GM21526 (cell line): ENCODE data around the gene TRAPPC10.

ENCODE experiments used
- ATAC-seq: cut with Tn5 transposase; IDR thresholded peaks from one replicate; pipeline ENCODE4 v1.9.1; 2021; ENCODE audit warnings: moderate library complexity; ENCODE audit not compliant: unreplicated experiment, low FRiP score

Gene TRAPPC10

GRCh38 chr21:44024887-44025353 lies 12.8 kb downstream of the TRAPPC10 start:
- no peak for ATAC-seq

DNA sequence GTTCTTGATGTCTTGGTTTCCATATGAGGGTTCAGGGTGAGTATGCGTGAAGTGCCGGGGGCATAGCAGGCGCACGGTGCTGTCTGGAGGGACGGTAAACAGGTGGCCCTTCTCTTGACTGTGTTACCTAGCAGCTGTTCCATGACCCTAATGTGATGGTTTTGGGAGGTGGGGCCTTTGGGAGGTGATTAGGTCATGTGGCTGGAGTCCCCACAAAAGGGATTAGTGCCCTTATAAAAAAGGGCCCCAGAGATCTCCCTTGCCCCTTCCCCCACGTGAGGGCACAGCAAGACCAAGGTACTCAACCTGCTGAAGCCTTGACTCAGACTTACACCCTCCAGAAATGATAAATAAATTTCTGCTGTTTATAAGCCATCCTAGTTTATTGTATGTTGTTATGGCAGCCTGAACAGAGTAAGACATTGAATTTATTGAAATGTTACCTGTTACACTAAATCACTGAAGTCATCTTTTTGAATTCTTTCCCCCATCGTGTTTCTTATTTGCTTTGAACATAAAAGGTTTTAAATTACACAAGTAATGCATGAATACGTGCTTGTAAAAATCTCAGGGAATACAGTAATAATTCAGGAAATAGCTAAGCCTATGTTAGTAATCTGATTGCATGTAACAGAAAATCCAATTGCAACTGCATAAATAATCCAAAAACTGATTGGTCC lies 15.6 kb downstream of the TRAPPC10 start:
- ATAC-seq = no peak

- no peak for ATAC-seq
Observed at GRCh38 chr21:44028287-44028659, 16.2 kb downstream of the TRAPPC10 start.

GRCh38 chr21:44029460-44030087 lies 17.5 kb downstream of the TRAPPC10 start:
- no peak for ATAC-seq

DNA sequence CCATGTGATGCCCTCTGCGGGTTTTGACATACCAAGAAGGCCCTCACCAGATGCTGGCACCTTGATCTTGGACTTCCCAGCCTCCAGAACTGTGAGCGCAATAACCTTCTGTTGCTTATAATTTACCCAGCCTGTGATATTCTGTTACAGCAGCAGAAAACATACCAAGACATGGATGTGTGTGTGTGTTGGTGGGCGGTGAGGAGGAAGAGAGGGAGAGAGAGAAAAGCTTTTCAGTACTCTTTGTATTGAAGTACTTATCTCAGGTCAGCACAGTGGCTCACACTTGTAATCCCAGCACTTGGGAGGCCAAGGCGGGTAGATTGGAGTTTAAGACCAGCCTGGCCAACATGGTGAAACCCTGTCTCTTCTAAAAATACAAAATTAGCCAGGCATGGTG lies 23.1 kb downstream of the TRAPPC10 start:
- no peak for ATAC-seq

DNA sequence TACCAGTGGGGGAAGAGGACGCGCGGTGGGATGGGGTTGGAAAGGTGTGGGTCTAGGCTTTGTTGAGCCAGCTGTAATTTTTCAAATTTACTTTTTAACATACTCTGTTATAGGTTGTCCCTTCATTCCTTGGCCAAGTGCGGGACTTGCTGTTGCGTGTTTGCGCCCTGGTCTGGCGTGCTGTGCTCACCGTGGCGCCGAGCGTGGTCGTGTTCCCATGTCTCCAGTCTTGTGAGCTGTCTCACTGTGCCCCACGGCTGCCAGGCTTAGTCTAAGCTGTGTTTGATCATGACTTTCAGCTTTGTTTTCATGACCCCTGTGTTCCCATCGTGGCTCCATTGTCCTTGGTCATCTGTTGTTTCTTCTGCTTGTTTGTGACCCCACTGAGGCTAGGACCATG lies 26.0 kb downstream of the TRAPPC10 start:
- no peak for ATAC-seq

GRCh38 chr21:44039828-44040227 lies 27.7 kb downstream of the TRAPPC10 start:
- no peak for ATAC-seq

DNA sequence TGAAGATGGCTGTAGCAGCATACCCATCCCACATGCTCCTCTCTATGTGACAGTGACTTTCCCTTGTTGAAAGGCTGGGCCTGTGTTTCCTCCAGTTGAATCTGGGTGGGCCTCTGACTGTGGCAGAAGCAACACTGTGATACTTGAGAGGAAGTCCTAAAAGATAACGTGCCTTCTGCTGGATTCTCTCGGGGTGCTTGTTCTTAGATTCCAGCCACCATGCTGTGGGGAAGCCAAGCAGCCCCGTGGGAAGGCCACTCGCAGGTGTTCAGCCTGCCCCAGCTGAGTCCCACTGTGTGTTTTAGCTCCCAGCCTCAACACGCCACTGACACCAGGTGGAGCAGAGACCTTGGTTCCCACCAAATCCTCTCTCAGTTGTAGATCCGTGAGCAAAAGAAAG lies 31.5 kb downstream of the TRAPPC10 start:
- no peak for ATAC-seq

GRCh38 chr21:44046734-44047133 lies 34.6 kb downstream of the TRAPPC10 start:
- no peak for ATAC-seq

DNA sequence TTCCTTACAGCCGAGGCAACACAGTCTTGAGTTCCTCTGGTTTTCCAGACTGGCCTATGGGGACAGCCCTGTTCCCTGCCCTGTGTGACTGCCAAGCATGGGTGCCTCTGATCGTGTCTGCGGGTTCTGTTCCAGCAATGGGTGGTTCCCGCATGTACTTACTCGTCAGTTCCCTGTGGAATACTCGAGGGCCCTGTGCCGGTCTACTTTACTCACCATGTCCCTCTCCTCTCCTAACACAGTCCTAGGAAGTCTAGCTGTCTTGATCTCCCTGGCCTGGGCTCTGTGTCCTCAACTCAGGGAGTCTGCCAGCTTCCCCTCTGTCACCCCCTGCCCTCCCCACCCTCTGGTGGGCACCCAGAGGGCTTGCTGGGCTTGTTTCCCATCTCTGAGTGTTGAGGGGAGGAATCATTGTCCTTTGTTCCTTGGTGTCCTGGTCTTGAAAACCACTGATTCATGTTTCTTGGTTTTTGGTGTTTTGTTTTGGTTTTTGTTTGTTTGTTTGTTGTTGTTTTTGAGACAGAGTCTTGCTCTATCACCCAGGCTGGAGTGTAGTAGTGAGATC lies 36.0 kb downstream of the TRAPPC10 start:
- ATAC-seq = no peak

- ATAC-seq = no peak
Observed at GRCh38 chr21:44049182-44049581, 37.1 kb downstream of the TRAPPC10 start.

DNA sequence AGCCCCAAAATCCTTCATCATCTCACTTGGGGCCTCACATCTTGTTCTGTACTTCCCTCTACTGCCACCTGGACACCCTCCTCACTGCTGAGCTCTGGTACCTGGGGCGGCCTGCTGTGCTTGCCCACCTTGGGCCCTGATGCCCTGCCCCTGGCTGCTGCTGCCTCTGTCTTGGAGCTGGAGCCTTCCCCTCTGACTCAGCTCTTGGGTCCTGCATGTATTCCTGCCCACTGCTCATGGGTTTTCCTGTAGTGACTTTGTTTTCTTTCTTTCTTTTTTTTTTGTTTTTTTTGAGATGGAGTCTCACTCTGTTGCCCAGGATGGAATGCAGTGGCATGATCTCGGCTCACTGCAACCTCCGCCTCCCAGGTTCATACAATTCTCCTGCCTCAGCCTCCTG lies 37.5 kb downstream of the TRAPPC10 start:
- no peak for ATAC-seq

- ATAC-seq = no peak
Observed at GRCh38 chr21:44050276-44050675, 38.2 kb downstream of the TRAPPC10 start.

DNA sequence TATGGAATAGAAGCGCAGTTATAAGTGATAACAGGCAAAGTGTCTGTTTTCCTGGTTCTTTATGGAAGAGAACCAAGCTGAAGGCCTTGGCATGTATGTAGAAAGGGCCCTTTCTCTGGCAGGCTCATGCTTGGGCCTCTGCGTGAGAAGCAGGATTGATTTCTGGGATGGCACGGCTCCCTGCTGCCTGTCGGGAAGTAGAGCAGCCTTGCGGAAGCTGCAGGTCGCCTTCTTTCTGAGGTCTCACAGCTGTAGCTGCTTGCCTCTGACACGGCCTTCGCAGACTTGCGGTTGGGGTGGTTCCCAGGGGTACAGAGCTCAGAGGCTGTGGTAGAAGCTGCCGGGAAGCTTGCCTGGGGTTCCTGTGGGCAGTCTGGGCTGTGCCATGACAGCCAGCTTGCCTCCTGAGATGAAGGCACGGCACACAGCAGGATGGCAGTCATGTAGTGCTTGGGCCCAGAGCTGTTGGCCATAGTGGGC lies 39.4 kb downstream of the TRAPPC10 start:
- no peak for ATAC-seq

DNA sequence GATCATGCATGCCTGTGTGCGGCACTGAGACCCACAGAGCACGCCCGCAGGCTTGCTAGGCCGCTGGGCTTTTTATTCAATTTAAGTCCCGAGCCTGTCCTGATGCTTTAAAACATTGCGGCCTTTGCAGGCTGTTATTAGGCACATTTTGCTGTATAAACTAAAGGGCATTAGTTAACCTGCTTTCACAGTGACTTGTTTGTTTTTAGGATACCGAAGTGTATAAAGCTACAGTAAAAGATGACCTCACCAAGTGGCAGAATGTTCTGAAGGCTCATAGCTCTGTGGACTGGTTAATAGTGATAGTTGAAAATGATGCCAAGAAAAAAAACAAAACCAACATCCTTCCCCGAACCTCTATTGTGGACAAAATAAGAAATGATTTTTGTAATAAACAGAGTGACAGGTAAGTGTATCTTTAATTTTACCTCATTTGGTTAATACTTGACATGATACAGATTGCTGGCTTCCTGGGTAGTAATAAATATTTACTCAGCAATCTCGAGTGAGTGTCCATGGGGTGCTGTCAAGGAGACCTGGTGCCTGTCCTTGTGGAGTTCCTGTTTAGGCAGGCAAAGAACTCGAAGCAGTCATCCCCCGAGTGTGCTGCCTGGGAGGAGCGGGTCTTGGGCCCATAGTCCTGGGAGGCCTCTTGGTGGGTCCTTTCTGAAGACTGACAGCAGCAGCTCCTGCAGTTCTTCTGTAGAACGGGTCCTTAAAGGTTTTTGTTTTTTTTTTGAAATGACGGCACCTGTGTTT lies 40.1 kb downstream of the TRAPPC10 start:
- ATAC-seq = no peak

DNA sequence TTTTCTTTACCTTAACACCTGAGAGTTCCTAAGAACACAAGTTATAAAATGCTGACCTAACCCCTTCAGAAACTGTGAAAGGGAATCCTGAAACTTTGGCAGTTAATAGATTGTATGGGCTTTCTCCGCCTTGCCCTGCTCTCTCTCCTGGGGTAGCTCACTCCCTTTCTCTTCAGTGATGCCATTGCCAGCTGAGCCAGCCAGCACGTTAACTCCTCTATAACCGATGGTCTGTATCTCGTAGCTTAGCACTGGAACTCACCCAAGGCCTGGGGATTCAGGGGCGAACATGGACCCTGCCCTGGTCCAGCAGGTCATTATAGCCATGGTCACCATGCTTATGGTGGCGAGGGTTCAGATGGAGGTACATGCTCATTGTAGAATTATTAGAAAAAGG lies 40.7 kb downstream of the TRAPPC10 start:
- no peak for ATAC-seq

DNA sequence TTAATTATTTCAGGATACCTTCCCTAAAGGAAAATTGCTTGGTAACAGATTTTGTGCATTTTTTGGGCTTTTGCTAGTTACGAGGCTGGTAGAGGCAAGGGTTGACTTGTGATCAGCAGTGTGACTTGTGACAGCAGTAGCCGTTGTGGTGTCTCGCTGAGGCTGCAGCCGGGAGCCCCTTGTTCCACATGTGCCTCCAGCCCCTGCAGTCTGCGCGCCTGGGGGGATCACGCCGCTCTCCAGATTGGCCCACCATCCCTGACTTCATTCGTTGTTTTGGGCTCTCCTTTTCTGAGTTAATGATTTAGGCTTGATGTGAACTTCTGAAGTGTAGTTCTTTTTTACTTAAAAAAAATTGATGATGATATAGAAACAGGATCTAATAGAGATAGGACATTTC lies 41.5 kb downstream of the TRAPPC10 start:
- no peak for ATAC-seq

DNA sequence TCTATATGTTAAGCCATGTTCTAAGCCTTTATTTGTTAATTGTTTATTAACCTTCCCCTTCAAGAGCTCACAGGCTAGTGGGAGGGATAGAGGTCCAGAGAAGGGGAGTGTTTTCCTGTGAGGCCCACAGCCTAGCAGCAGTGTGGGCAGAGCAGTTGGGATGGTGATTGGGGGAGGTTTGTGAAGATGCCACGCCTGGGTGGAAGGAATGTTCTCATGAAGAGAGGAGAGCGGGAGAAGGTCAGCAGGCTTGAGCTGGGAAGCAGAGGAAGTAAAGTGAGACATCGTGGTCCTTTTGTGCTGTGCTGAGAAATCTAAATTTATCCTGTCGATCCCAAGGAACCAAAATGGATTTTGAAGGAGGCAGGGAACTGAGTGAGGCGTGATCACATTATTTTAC lies 42.6 kb downstream of the TRAPPC10 start:
- no peak for ATAC-seq

- ATAC-seq = no peak
Observed at GRCh38 chr21:44057055-44057454, 44.9 kb downstream of the TRAPPC10 start.

DNA sequence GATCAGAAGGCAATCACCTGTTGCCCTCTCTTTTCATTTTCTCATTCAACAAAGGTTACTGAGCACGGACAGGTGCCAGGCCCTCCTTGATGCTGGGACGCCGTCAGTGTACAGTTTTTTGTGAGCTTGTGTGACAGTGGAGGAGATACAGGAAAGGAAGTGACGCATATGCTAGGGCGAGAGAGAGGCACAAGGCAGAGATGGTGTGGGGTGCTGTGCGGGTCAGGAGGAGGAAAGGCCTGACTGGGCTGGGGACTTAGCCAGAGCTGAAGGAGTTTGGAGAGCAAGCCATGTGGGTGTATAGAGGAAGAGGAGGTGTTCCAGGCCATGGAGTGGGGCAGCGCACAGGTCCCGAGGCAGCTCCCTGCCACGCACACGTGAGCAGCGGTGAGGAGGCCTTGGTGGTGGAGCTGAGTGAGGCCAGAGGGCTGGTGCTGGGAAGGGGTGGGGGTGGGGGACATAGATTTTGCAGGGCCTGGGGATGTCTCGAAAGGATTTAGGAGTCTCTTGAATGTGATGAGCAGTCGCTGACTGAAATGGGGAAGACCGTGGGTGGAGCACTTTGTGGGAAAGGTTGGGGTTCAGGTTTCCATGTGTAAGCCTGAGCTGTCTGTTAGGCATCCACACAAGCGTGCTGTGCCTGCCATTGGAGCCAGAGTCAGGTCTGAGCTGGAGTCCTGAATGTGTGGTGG lies 46.0 kb downstream of the TRAPPC10 start:
- ATAC-seq = no peak

DNA sequence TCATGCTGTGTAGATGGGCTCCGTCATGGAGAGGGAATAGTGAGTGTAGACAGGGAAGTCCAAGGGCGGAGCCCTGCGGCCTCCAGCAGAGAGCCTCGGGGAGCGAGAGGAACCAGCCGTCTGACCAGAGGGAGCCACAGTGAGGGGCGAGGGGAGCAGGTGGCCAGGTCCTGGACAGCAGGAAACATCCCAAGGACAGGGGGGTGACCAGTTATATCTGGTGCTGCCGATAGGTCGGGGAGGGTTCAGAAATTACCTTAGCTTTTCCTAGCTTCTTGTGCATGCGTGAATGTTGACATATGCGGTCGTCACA lies 46.5 kb downstream of the TRAPPC10 start:
- no peak for ATAC-seq
